GM23248 (cell line): ENCODE data around the gene MECR.

Experiments used
- EZH2 ChIP-seq: fragments of 200-600 bp; sonication (generic); IDR thresholded peaks from 2 replicates; pipeline ENCODE4 v1.6.1; 2018; ENCODE audit warnings: antibody characterized with exemption, mild to moderate bottlenecking; ENCODE audit not compliant: insufficient read depth, poor library complexity, severe bottlenecking
- EZH2phosphoT487 ChIP-seq: fragments of 200-600 bp; sonication (generic); IDR thresholded peaks from 2 replicates; pipeline ENCODE4 v1.6.1; 2018; ENCODE audit warnings: antibody characterized with exemption, moderate library complexity, mild to moderate bottlenecking, low read depth; ENCODE audit not compliant: insufficient read depth

DNA sequence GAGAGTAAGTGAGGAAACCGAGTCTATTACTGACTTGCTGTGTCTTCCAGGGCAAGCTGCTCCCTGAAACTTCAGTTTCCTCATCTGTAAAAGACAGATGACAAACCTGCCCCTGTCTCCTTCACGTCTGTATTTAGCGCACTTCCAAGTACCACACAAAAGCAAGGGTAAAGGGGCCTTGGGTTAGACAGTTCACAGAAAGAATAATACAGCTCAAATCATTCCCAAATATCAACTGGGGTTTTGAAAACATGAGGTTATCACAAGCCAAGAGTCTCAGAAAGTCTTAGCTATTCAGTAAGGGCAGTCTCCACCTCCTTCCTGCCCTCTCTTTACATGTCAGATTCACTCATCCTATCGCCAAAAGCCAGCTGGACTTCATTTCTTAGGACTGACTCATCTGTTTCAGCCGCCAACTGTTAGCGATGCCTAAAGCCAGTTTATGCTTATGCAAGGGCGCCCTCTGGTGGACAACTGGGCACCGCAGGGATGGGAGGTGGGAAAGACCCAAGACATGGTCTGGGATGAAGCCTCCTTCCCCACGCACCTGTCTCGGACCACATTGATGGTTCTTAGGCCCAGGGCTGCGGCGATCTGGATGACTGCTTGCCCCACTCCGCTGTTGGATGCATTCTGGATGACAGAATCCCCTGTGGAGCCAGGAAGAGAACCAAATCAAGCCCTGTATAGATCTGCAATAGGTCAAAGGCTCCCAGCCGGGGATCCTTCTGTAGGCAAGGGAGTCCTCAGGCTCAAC, 28.0 kb downstream of the MECR start:
- TF ChIP-seq EZH2 (no peak), EZH2phosphoT487 (no peak)
